ENCODE results near the gene ING1. TPM values are rescaled to one million over a fixed set of nuclear protein-coding genes. Genes with fewer than 3 reads are reported as not detected.

ING1 gene
- total and polyA plus RNA-seq, 2 donors (not counting 1 experiment from before 2014, with no cell fraction given) = 29.1 to 34.2 TPM

GRCh38 chr13:110713981-110714796 is 689 bp downstream of the ING1 start:
- Histone ChIP-seq H3K36me3 (replicated peaks in 1 of 2; ENCODE audit: control extremely low read depth in 1 of 2, control insufficient read depth in 1 of 2, extremely low read depth in 1 of 2, insufficient read depth in 2 of 2, low read length in 1 of 2) (peaks cover 0 to 5% of the 10 kb centered on the region in 2 experiments), H3K79me2 (ENCODE audit: control insufficient read depth, insufficient read depth, low read length) (peaks cover 54% of the 10 kb centered on the region), H3K27me3 (replicated peaks in 1 of 4; ENCODE audit: control extremely low read depth in 1 of 4, control insufficient read depth in 3 of 4, insufficient read depth in 4 of 4, low read length in 3 of 4) (no peaks in the 10 kb centered on the region), H3K4me3 (ENCODE audit: control extremely low read depth in 1 of 5, extremely low read depth in 1 of 5, insufficient read depth in 1 of 5, low read depth in 2 of 5, low read length in 4 of 5) (peak overlapping the region; percentile 89 to 100 (median 100)), H4K20me1 (ENCODE audit: control insufficient read depth, insufficient read depth, low read length, poor library complexity, severe bottlenecking) (peaks cover 45% of the 10 kb centered on the region), H3K4me1 (ENCODE audit: control insufficient read depth in 2 of 2, insufficient read depth in 2 of 2, low read length in 2 of 2) (peaks cover 28 to 30% of the 10 kb centered on the region in 2 donors), H2AFZ (ENCODE audit: insufficient read depth, low read depth, low read length, poor library complexity, severe bottlenecking) (peak overlapping the region; percentile 67), H3K4me2 (replicated peaks; ENCODE audit: low read depth, low read length, poor library complexity, severe bottlenecking) (peak overlapping the region; percentile 92), H3K9me3 (ENCODE audit: control extremely low read depth in 1 of 3, control insufficient read depth in 2 of 3, insufficient read depth in 1 of 3, low read length in 2 of 3) (peaks cover 0 to 5% (median 0%) of the 10 kb centered on the region in 3 donors), H3K27ac (ENCODE audit: low read length in 2 of 2) (peak overlapping the region; percentile 82 to 86), H3K9ac (ENCODE audit: low read length) (peak overlapping the region; percentile 100)
- peak overlapping the region; percentile 96 for H3K4me3 Mint-ChIP-seq
- H3K27ac Mint-ChIP-seq = peak overlapping the region; percentile 96
- ChIA-PET POLR2A (interaction anchor here (0.6 to 4.0 kb wide), 8 partner anchors 8 to 201 kb away, joined by 3 to 51 read pairs (median 9); partner anchors contain the start of genes ANKRD10 and CARS2), CTCF (interaction anchor here (0.5 to 1.0 kb wide), 4 partner anchors 31 to 69 kb away, joined by 3 to 10 read pairs (median 4); no protein-coding TSS in a partner anchor)
- TF ChIP-seq EZH2 (IDR thresholded peaks at IDR 0.05; ENCODE audit: borderline replicate concordance, insufficient read depth, low read depth, low read length, poor library complexity, severe bottlenecking) (no peak), CTCF (IDR thresholded peaks at IDR 0.05) (peak; percentile 45)
- under 1% methylated on average over 86 of the region's 86 CpGs for WGBS (ENCODE audit: insufficient coverage)
- H3K9me3 Mint-ChIP-seq (ENCODE audit: insufficient read depth) = no peaks in the 10 kb centered on the region
- no peak for ATAC-seq (ENCODE audit: low read depth)
- peak; percentile 91 for DNase-seq
- H3K4me1 Mint-ChIP-seq = peaks cover 30% of the 10 kb centered on the region
- intact Hi-C loops (cut with micrococcal nuclease) = loop anchor here (2.0 to 10.0 kb wide), 2 partner anchors 105 to 929 kb away; partner anchors contain the start of gene IRS2
- no peaks in the 10 kb centered on the region for H3K27me3 Mint-ChIP-seq

Data from B cell (primary cell).